ENCODE data around the gene UGT1A10.

UGT1A10 gene

DNA sequence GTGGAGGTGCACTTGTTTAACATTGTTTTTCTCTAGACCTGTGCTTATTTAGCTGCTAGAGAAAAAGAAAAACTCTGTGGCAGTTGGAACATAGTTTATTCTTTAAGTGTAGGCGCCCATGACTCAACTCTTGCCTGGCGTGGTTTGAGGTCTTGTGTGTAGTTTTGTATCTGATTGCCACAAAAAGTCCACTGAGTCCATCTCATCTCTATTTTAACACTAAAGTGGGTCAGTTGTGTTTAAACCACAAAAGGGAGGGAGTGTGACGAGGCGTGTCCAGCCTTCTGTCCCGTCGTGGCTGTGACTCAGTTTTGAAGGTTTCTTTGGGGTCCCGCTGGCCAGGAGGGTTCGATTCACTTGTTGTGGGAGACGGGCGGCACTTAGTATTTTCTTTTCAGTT is 20.2 kb downstream of the UGT1A10 start:
- no peak for FAIRE-seq

DNA sequence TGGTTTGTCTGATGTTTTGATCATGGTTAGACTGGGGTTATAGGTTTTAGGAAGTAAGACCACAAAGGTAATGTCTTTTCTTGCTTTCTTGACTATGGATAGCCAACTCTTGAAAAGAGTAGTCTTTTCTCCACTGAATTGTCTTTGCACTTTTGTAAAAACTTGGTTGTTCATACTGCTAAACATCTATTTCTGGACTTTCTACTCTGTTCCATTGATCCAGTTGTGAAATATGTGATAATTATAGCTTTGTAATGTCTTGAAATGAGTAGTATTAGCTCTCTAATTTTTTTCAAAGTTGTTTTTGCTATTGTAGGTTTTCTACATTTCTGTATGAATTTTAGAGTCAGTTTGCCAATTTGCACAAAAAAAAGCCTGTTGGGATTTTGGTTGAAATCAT is 22.4 kb downstream of the UGT1A10 start:
- FAIRE-seq = no peak

DNA sequence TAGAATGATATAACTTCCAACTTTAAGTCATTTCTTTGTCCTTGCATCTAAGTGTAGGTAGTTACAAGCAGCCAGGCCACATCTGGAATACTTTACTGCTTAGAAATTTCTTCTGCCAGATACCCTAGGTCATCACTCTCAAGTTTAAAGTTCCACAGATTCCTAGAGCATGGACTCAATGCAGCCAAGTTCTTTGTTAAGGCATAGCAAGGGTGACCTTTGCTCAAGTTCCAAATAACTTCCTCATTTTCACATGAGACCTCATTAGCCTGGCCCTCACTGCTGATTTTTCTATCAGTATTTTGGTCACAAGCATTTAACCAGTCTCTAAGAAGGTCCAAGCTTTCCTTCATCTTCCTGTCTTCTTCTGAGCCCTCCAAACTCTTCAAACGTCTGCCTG is 27.7 kb downstream of the UGT1A10 start:
- no peak for FAIRE-seq

DNA sequence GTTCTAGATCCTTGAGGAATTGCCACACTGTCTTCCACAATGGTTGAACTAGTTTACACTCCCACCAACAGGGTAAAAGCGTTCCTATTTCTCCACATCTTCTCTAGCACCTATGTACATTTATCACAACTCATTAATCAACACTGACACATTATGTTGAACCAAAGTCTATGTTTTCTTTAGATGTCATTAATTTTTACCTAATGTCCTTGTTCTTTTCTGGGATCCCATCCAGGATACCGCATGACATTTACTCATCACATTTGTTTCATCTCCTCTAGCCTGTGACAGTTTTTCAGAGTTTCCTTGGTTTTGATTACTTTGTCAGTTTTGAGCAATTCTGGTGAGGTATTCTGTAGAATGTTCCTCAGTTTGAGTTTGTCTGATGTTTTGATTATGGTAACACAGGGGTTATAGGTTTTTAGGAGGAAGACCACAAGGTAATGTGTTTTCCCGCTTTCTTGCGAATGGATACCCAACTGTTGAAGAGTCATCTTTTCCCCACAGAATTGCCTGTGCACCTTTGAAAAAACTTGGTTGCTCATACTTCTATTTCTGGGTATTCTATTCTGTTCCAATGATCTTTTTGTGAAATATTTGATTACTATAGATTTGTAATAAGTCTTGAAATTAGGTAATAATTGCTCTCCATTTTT is 32.5 kb downstream of the UGT1A10 start:
- FAIRE-seq = no peak

DNA sequence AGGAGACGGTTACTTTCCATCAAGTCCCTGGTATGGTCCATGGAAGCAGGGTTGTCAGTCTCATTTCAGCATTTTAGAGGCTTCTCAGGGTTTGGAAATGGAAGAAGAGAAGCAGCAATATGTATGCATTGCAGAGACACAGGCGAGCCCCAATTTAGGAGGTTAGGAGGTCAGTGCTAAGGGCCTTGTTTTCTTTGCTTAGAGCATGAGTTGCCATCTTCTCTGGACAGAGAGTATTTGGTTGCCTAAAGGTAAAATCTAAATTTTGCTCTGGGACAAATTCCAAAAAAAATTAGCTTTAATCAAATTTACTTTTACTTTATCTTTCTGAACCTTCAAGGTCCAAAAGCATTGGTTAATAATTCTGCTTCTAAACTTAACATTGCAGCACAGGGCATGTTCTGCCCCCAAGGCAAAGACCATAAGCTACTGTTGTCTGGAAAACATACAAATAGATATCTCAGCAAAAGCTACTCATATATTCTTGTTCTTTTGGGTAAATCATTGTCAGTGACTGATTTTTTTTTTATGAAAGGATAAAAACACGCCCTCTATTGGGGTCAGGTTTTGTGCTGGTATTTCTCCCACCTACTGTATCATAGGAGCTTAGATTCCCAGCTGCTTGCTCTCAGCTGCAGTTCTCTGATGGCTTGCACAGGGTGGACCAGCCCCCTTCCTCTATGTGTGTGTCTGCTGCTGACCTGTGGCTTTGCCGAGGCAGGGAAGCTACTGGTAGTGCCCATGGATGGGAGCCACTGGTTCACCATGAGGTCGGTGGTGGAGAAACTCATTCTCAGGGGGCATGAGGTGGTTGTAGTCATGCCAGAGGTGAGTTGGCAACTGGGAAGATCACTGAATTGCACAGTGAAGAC is 35.3 kb downstream of the UGT1A10 start, which contains the start of gene UGT1A9:
TSS of gene UGT1A9 (plus strand) at position 609 of the 872 bp plus-strand sequence. CDS start at position 646, 37 bp downstream.
- no peak for FAIRE-seq

DNA sequence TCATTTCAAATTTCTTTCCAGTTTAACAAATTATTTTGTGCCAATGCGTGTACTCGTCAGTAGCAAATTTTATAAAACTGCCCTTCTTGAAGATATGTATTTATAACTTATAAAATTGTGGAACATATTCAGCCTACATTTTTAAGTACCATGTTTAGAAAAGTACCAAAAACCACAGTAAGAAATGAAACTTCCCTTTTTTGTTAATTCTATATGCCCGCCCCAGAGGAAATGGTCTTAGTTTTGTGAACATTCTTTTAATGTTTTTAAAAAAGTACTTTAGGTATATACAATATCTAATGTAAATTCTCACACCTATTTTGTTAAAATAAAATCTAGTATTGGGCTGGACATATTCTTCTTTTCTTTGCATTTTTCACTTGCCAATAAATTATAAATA is 36.6 kb downstream of the UGT1A10 start:
- FAIRE-seq = no peak

DNA sequence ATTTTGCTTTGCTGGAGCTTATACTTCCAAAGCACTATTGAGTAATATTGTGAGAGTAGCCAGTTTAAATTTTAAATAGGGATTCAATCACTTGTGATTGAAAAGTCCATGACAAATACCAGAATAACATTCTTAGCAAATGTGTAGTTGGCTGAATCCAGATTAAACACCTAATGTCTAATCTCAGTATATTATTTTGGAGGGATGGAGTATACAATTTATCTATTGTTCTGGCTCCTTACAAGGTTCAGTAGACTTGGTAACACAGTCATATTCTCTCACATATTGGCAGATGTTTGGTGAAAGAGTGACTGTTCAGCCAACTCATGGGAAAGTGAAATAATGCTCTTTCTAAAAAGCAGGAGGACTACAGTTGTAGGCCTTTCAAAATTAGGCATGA is 37.6 kb downstream of the UGT1A10 start:
- no peak for FAIRE-seq

DNA sequence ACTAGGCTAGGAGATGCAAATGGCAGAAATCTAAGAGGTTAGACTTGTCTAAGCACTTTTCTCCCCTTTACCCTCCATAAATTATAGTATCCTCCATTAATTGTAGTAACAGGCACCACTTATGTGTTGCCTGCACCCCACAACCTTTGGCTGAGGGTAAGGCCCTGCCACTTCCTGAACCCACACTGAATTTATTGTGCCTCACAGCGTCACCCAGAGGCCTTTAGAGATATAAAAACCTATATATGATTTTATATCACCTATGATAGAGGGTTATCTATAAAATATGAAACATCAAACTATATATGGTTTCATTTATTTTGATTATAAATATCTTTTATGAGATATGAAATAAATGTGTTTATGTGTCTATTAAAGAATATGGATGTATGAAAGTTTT is 38.1 kb downstream of the UGT1A10 start:
- no peak for FAIRE-seq

DNA sequence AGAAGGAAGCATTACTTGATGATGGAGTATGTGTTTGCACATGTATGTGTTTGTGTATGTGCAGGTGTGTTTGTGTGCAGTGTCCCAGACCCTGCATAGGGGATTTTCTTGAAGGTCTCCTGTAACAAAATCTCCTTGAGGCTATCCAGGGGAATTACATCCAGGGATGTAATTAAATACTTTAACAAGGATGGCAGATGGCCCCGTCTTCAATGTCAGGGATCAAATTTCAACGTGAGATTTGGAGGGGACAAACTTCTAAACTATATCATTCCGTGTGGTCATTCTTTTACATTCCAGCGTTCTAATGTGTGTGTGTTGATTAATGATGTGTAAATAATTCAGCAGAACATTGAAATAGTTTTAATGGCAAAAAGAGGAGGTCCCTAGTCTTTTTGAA is 38.7 kb downstream of the UGT1A10 start:
- no peak for FAIRE-seq

DNA sequence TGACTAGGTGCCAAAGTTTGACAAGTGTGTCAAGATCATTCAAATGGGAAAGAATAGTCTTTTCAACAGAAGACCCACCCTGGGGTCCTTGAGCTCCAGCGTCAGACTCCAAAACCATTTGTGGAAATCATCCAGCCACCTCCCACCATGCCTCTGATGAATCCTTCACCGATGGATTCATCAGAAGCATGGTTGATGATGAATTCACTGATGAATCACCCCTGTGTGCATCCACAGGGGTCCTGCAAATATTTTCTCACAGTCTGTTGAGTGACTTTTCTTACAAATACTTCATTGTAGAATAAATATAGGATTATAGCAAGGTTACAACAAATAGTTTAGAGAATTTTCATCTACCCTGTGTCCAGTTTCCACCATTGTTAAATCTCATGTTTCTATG is 39.8 kb downstream of the UGT1A10 start:
- no peak for FAIRE-seq

DNA sequence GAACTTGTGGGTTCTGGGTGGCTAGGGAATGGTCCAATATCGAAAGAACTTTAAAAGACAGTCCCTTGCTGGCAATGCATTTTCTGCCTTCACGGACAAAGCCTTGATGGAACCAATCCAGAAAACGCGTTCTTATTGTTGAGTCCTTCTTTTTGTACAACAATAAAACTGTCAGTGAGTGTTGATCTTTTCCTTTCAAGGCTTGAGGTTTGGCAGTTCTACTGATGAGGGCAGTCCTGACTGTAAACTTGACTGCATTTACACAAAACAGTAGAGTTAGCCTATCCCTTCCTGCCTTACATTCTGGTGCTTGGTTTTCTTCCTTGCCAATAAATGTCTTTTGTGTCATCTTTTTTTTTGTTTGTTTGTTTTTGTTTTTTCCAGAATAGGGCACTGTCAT is 42.9 kb downstream of the UGT1A10 start:
- FAIRE-seq = no peak

DNA sequence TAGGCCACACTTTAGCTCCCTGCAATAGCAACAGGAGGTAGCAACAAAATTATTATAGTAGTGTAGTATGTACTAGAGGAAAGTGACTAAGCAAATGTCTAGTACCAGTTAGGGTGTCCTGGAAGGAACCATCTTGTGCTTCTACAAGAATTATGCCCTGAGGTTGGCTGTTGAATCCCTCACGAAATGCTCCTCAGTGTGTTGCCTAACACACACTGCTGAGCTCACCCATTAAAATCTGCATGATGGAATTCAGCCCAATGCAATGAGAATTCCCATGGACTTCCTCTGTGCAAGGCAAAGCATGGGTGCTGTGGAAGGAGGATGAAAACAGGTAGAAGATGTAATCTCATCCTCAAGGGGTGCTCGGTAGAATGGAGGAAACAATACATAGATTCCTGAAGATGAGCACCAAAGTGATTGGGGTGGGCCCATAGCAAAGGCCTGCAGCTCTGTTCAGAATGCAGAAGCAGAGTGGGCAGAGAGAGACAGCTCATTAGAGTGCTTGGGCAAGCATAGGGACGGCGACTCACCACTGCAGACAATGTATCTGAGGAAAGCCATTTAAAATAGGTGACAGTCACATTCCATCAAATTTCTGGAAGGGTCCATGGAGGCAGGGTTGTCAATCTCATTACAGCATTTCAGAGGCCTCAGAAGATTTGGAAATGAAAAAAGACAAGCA is 44.3 kb downstream of the UGT1A10 start:
- FAIRE-seq = no peak

DNA sequence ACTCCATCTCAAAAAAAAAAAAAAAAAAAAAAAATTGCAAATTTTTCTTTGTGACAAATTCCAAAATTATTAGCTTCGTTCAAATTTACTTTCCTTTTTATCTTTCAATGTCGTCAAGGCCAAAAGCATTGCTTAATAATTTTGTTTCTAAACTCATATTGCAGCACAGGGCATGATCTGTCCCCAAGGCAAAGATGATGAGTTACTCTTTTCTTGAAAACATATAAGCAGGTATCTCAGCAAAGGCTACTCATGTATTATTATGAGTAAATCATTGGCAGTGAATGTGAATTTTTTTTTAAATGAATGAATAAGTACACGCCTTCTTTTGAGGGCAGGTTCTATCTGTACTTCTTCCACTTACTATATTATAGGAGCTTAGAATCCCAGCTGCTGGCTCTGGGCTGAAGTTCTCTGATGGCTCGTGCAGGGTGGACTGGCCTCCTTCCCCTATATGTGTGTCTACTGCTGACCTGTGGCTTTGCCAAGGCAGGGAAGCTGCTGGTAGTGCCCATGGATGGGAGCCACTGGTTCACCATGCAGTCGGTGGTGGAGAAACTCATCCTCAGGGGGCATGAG is 45.4 kb downstream of the UGT1A10 start, which contains the start of gene UGT1A7:
TSS of gene UGT1A7 (plus strand) at position 381 of the 579 bp plus-strand sequence. CDS start at position 418, 37 bp downstream.
- FAIRE-seq = no peak

DNA sequence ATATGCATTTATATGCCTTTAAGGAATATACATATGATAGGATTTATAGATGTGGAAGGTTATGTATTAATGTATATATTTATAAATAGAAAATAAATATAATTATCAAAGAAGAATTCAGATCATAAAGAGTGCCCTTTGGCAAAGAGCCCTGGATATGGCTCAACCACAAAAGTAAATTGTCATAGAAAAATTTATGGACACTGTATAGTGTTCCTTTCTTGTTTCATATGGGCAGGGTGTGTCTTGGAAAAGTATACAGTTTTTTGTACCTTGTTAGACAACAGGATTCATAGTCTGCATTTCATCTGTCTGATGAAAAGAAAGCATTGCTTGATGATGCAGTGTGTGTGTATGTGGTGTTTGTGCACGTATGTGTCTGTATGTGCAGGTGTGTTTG is 48.4 kb downstream of the UGT1A10 start:
- no peak for FAIRE-seq

DNA sequence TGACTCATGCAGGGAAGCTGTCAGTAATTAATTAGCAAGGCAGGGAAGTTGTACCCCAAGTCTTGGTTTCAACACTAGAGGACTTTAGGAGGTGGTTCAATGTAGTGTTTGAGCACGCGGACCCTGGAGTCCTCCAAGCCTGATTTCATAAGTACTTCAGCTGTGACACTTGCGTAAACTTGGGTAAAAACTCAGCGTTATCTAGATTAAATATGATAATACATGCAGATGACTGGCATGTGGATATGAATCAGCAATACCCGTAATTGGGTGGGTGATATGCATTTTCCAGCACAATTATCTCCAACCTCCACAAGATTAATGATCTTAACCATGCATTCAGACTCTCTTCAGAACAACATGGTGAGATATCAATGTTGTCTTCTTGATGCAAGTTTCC is 50.7 kb downstream of the UGT1A10 start:
- no peak for FAIRE-seq

DNA sequence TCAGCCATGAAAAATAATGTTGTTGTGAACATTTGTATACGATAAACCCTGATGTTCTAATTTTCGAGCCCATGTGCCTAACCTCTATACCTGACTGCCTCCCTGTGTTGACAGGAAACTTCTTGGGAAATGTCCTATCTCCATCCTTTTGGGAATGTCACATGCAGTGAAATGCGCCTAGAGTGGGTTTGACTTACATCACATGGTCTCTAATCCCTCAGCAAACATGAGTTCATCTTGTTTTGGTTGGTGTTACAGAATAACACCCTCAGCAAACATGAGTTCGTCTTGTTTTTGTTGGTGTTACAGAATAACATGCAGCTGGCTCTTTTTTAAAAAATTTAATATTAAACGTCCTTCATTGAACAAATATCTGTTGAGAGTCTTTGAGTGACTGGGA is 52.1 kb downstream of the UGT1A10 start:
- no peak for FAIRE-seq

DNA sequence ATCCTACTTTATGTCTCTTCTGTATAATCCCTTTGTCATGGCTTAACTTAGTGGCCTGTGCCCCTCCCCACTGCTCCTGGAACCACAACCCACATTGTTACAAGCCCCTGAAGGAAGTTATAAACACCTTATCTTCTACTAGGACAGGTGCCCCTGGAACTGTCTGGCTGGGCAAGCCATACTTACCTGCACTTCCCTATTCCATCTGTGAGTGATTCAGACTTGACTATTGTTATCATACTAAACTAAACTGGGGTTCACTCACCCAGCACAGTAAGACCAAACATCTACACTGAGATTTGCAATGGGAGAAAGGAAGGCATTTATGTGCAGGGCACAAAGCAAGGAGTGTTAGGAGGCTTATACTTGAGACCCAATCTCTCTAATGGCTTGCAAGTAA is 52.8 kb downstream of the UGT1A10 start:
- FAIRE-seq = no peak

DNA sequence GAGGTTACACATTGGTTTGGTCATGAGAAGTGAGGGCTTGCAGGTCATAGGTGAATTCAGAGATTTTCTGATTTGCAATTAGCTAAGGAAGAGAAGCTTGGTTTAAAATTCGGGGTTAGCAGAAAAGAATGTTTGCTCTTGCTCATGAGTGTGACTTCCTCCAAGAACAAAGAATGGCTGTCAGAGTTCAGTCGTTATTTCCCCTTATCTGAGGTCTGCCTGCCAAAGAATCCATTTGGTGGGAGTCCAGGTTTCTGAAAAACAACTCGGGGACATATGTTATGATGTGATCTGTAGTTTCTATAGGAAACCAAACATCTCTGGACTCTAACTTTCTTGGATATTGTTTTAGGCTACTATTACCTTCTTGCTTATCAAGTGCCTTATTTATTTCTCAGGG is 53.3 kb downstream of the UGT1A10 start:
- no peak for FAIRE-seq

DNA sequence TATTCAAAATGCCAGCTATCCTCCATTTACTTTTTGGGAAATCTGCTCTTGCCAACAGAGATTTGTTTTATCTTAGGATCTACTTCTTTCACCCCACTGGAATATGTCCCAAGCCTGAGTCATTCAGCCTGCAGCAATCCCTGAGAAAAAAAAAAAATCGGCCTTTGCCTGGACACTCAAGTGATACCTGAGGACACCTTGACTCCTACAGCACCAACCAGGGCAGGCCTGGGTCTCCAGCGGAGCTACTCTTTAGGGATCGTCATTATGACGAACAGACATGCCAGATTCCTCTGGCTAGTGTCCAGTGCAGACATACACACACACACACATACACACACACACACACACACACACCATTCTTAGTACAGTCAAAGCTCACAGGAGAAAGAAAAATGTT is 54.2 kb downstream of the UGT1A10 start:
- no peak for FAIRE-seq

DNA sequence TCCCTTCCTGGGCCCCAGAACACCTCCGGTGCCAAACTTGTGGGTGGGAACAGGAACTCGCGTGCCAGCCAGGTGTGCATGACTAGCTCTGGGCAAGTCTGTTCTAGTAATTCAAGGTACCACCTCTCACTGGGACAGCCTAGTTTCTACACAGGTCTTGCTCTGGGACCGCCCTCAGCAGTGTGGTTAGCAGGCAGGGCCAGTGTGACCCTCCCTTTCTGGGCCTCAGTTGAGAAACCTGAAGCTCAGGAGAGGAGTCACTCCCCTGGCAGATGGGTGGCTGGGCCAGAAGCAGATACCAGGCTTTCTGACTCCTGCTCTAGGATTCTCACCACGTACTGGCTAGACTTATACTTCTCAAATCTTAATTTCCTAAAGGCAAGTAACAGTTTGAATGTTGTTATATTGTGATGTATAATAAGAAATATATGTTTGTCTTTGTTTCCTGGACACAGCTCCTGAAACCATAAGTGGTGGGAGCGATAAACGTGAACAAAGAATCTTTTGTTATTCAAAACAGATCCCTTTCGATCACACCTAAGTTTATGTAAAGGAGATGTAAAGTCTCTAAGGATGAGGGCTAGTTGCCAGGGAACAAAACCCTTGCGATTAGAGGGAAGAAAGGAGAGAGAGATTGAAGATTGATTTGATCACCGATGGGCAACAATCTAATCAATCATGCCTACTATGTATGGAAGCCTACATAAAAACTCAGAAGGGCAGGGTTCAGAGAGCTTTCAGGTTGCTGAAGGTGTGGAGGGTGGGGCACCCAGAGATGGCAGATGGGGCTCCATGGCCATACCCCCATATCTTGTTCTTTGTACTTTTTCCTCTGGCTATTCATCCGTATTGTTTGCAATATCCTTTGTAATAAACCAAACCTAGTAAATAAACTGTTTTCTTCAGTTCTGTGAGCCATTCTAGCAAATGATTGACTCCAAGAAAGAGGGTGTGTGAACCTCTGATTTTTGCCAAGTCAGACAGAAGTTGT is 55.5 kb downstream of the UGT1A10 start:
- FAIRE-seq = no peak

DNA sequence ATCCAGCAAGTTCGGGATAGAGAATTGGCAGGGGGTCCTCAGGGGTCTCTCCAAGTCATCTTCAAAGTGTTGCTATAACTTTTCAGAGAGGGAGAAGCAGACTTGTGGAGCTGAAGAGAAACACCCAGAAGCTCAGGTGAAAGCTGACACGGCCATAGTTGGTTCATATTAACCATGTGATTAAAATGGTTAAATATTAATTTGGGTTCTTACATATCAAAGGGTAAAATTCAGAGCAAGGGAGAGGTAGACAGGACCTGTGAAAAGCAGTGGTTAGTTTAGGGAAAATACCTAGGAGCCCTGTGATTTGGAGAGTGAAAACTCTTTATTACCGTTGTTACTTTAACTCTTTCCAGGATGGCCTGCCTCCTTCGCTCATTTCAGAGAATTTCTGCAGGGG is 56.4 kb downstream of the UGT1A10 start, which contains the start of gene UGT1A6:
TSS of gene UGT1A6 (plus strand) at position 243 of the 400 bp plus-strand sequence. CDS start at position 358, 115 bp downstream.
- no peak for FAIRE-seq

DNA sequence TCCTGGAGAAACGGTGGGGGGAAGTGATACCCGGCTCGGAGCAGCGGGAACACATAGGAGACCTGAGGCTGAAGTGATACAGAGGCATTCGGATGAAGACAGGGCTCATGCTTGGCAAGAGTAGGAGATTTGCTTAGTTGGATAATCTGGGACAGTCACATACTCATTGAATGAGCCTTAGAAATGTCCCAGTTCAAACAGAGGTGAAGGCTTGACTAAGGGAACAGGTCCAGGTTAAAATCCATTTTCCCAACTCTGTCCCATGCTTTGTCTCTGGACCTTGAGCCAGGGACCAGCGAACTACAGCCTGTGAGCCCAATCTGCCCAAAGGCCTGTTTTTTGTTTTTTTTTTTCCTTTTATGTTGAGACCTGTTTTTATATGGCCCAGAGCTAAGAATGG is 57.7 kb downstream of the UGT1A10 start:
- no peak for FAIRE-seq
